GM21529 (cell line): ENCODE results near the gene GMNN.
"Not testable (repeated sequence)": the region's sequence is repeated elsewhere in the genome, so short reads cannot be mapped to it uniquely, and the experiment has no call there.

Experiments
- ATAC-seq: cut with Tn5 transposase; IDR thresholded peaks from one replicate; pipeline ENCODE4 v1.9.1; 2021; ENCODE audit not compliant: unreplicated experiment

GMNN gene

GRCh38 chr6:24761193-24761835, 13.4 kb upstream of the GMNN start:
- ATAC-seq = no peak

- ATAC-seq = no peak
Measured at GRCh38 chr6:24761851-24762250, 12.9 kb upstream of the GMNN start.

GRCh38 chr6:24763578-24763977, 11.2 kb upstream of the GMNN start:
- ATAC-seq = no peak

GRCh38 chr6:24764833-24765828, 9.6 kb upstream of the GMNN start:
- ATAC-seq = not testable (repeated sequence)

GRCh38 chr6:24765968-24766367, 8.8 kb upstream of the GMNN start:
- not testable (repeated sequence) for ATAC-seq

- ATAC-seq = no peak
Measured at GRCh38 chr6:24766680-24767462, 7.9 kb upstream of the GMNN start.

GRCh38 chr6:24768361-24768760, 6.4 kb upstream of the GMNN start:
- no peak for ATAC-seq

- peak; percentile 6 for ATAC-seq
Measured at GRCh38 chr6:24775520-24776058, 852 bp downstream of the GMNN start.

- ATAC-seq = no peak
Measured at GRCh38 chr6:24777227-24777626, 2.5 kb downstream of the GMNN start.

- no peak for ATAC-seq
Measured at GRCh38 chr6:24778121-24778520, 3.4 kb downstream of the GMNN start.

- no peak for ATAC-seq
Measured at GRCh38 chr6:24778878-24779277, 4.1 kb downstream of the GMNN start.

- no peak for ATAC-seq
Measured at GRCh38 chr6:24779416-24780016, 4.8 kb downstream of the GMNN start.

GRCh38 chr6:24780206-24780605, 5.5 kb downstream of the GMNN start:
- ATAC-seq = no peak

GRCh38 chr6:24788031-24788665, 13.4 kb downstream of the GMNN start:
- no peak for ATAC-seq

GRCh38 chr6:24795106-24795505, 20.4 kb downstream of the GMNN start:
- ATAC-seq = no peak

GRCh38 chr6:24796616-24797290, 22.0 kb downstream of the GMNN start:
- ATAC-seq = no peak

GRCh38 chr6:24797596-24798216, 23.0 kb downstream of the GMNN start:
- no peak for ATAC-seq

- ATAC-seq = no peak
Measured at GRCh38 chr6:24798740-24799540, 24.2 kb downstream of the GMNN start, which contains the start of gene ARMH2. TSS of gene ARMH2 (minus strand) at chr6:24798917. CDS start at chr6:24798857, 60 bp downstream.
